ENCODE data around the gene ATG5. TPM values are rescaled to one million over a fixed set of nuclear protein-coding genes. Genes with fewer than 3 reads are reported as not detected.
A peak's percentile ranks its signal among the peaks of the same experiment; 100 is the strongest.

ATG5 gene
- total RNA-seq, 6 experiments from 2014 or later: 19.4 to 24.8 (median 21.5) TPM

GRCh38 chr6:106308985-106309384 lies 16.6 kb downstream of the ATG5 start:
- TF ChIP-seq CTCF (IDR thresholded peaks at IDR 0.05): no peak
- Mint-ChIP-seq H3K4me1 (ENCODE audit: low read depth) (peaks cover 45% of the 10 kb centered on the region), H3K9me3 (no peaks in the 10 kb centered on the region), H3K4me3 (no peak overlapping the region), H3K27ac (0 out of 2 replicates have a peak overlapping the region, but pooled peaks have one; percentile 30), H3K36me3 (ENCODE audit: low read depth) (peaks cover 22% of the 10 kb centered on the region), H3K27me3 (ENCODE audit: insufficient read depth) (no peaks in the 10 kb centered on the region)
- DNase-seq: peak; percentile 8

- no peak for DNase-seq
- H3K27me3 Mint-ChIP-seq (ENCODE audit: insufficient read depth): no peaks in the 10 kb centered on the region
- H3K4me1 Mint-ChIP-seq (ENCODE audit: low read depth): peaks cover 28% of the 10 kb centered on the region
- H3K4me3 Mint-ChIP-seq: no peak overlapping the region
- peaks cover 5% of the 10 kb centered on the region; the same call in 1 of the 2 replicates for H3K36me3 Mint-ChIP-seq (ENCODE audit: low read depth)
- no peak overlapping the region for H3K27ac Mint-ChIP-seq
- H3K9me3 Mint-ChIP-seq: no peaks in the 10 kb centered on the region
- TF ChIP-seq CTCF (IDR thresholded peaks at IDR 0.05): no peak
Observed at GRCh38 chr6:106305740-106306139, 19.8 kb downstream of the ATG5 start.

- H3K27ac Mint-ChIP-seq: no peak overlapping the region
- H3K4me3 Mint-ChIP-seq: no peak overlapping the region
- no peaks in the 10 kb centered on the region for H3K36me3 Mint-ChIP-seq (ENCODE audit: low read depth)
- no peaks in the 10 kb centered on the region for H3K9me3 Mint-ChIP-seq
- H3K27me3 Mint-ChIP-seq (ENCODE audit: insufficient read depth): no peaks in the 10 kb centered on the region
- peak; percentile 64 for DNase-seq
- peaks cover 23% of the 10 kb centered on the region for H3K4me1 Mint-ChIP-seq (ENCODE audit: low read depth)
- TF ChIP-seq CTCF (IDR thresholded peaks at IDR 0.05): peak; percentile 83
Observed at GRCh38 chr6:106300944-106301343, 24.6 kb downstream of the ATG5 start.

GRCh38 chr6:106300020-106300780 lies 25.4 kb downstream of the ATG5 start:
- H3K27ac Mint-ChIP-seq: no peak overlapping the region
- H3K4me1 Mint-ChIP-seq (ENCODE audit: low read depth): peaks cover 23% of the 10 kb centered on the region
- TF ChIP-seq CTCF (IDR thresholded peaks at IDR 0.05): no peak
- no peak overlapping the region for H3K4me3 Mint-ChIP-seq
- no peaks in the 10 kb centered on the region for H3K9me3 Mint-ChIP-seq
- no peak for DNase-seq
- no peaks in the 10 kb centered on the region for H3K36me3 Mint-ChIP-seq (ENCODE audit: low read depth)
- no peaks in the 10 kb centered on the region for H3K27me3 Mint-ChIP-seq (ENCODE audit: insufficient read depth)

GRCh38 chr6:106293116-106293515 lies 32.4 kb downstream of the ATG5 start:
- Mint-ChIP-seq H3K9me3 (peaks cover 13% of the 10 kb centered on the region), H3K36me3 (ENCODE audit: low read depth) (peaks cover 33% of the 10 kb centered on the region), H3K4me1 (ENCODE audit: low read depth) (peaks cover 12% of the 10 kb centered on the region), H3K27ac (no peak overlapping the region), H3K4me3 (no peak overlapping the region), H3K27me3 (ENCODE audit: insufficient read depth) (no peaks in the 10 kb centered on the region)
- no peak for TF ChIP-seq CTCF (IDR thresholded peaks at IDR 0.05)
- no peak for DNase-seq

Measured in HFFc6 (cell line).